ENCODE measurements around the gene DYNC1H1.

DNA sequence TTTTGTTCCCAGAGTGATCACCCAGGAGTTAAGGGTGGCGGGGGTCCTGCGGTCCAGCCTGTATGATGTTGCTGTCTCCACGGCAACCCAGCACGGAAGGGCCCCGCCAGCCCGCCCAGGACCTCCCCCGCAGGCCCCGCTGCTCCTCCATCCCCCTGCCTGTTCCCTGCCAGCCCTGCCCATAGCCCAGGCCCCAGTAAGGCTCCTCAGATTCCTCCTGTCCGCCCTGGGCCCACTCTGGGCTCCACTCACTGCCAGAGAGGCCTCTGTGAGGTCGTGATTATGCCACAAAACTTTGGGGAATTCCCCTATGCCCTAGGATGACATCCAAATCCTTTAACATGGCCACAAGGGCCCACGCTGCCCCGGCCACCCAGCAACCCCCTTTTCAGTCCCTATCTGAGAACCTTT, 101.7 kb downstream of the DYNC1H1 start:
- TF ChIP-seq, protein P1, sequence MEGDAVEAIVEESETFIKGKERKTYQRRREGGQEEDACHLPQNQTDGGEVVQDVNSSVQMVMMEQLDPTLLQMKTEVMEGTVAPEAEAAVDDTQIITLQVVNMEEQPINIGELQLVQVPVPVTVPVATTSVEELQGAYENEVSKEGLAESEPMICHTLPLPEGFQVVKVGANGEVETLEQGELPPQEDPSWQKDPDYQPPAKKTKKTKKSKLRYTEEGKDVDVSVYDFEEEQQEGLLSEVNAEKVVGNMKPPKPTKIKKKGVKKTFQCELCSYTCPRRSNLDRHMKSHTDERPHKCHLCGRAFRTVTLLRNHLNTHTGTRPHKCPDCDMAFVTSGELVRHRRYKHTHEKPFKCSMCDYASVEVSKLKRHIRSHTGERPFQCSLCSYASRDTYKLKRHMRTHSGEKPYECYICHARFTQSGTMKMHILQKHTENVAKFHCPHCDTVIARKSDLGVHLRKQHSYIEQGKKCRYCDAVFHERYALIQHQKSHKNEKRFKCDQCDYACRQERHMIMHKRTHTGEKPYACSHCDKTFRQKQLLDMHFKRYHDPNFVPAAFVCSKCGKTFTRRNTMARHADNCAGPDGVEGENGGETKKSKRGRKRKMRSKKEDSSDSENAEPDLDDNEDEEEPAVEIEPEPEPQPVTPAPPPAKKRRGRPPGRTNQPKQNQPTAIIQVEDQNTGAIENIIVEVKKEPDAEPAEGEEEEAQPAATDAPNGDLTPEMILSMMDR (IDR thresholded peaks at IDR 0.05) = no peak
- TF ChIP-seq POLR2A (IDR thresholded peaks at IDR 0.05) (no peak), POLR2AphosphoS5 (IDR thresholded peaks at IDR 0.05) (no peak), EP300 (IDR thresholded peaks at IDR 0.05) (no peak)

Data from gastroesophageal sphincter (tissue), 3 donors.